Stomach (tissue), 9 donors: Measurements from ENCODE around the gene POLE. TPM values are rescaled to one million over a fixed set of nuclear protein-coding genes. Genes with fewer than 3 reads are reported as not detected.

Experiments
- DNase-seq, 2 donors: peaks; one replicate each; pipeline versions ENCODE4 v3.0.0 to v3.0.0-alpha.2; 2013 to 2019
- H3K27ac ChIP-seq, 5 donors: fragments of 200-600 bp in 4 of 5; sonication (generic) in 4 of 5; one replicate each; pipeline ENCODE4 v1.5.1; 2013 to 2019; ENCODE audit warnings: mild to moderate bottlenecking in 1 of 5, moderate library complexity in 1 of 5
- H3K27me3 ChIP-seq, 3 donors: fragments of 200-600 bp; sonication (generic); one replicate each; pipeline ENCODE4 v1.5.1; 2017 to 2019; ENCODE audit warnings: mixed run types in 1 of 3
- H3K36me3 ChIP-seq, 4 donors: fragments of 200-600 bp; sonication (generic); 1 replicate in 3 of 4; 2 replicates in 1 of 4; pipeline ENCODE4 v1.5.1; 2016 to 2019
- H3K4me1 ChIP-seq, 4 donors: fragments of 200-600 bp; sonication (generic); one replicate each; pipeline ENCODE4 v1.5.1; 2016 to 2019
- H3K4me3 ChIP-seq, 4 donors: fragments of 200-600 bp; sonication (generic) in 3 of 4; one replicate each; pipeline ENCODE4 v1.5.1; 2016 to 2019; ENCODE audit warnings: mild to moderate bottlenecking in 1 of 4
- H3K9me3 ChIP-seq, 4 donors: fragments of 200-600 bp; sonication (generic); one replicate each; pipeline ENCODE4 v1.5.1; 2016 to 2019
- CTCF ChIP-seq, 7 experiments: fragments of 450-650 bp in 4 of 7; fragments of 200-600 bp in 3 of 7; sonication (generic) in 3 of 7; IDR thresholded peaks; one replicate each; pipeline ENCODE4 v1.5.1; 2016 to 2019; ENCODE audit warnings: antibody characterized with exemption in 7 of 7, control low read depth in 2 of 7, mild to moderate bottlenecking in 1 of 7
- EP300 ChIP-seq: sonication (generic); formaldehyde crosslinking; IDR thresholded peaks from one replicate; pipeline ENCODE4 v1.6.1; 2017; ENCODE audit warnings: antibody characterized with exemption
- POLR2A ChIP-seq, 4 donors: fragments of 450-650 bp; IDR thresholded peaks; one replicate each; pipeline ENCODE4 v1.6.1; 2016; ENCODE audit warnings: antibody characterized with exemption in 4 of 4, control low read depth in 2 of 4, mild to moderate bottlenecking in 1 of 4, moderate library complexity in 1 of 4
- POLR2AphosphoS5 ChIP-seq, 3 donors: sonication (generic); formaldehyde crosslinking; IDR thresholded peaks; one replicate each; pipeline ENCODE4 v1.6.1; 2016; ENCODE audit warnings: antibody characterized with exemption in 3 of 3
- WGBS, 5 donors: extraction: QIAGEN DNeasy Blood & Tissue Kit in 3 of 5; methylation state at CpG; one replicate each; pipeline versions ENCODE4 v1.1.5 to v1.1.7; 2013 to 2018; 5-methylcytosine and 5-hydroxymethylcytosine counted together
- intact Hi-C: fragments of 100-400 bp; cut with DNase I; formaldehyde crosslinking; loops from one replicate; pipeline ENCODE4 v1.15.1; 2023; ENCODE audit warnings: low total_unique reads
- polyA plus RNA-seq, 3 donors: library from polyadenylated mRNA; stranded (reverse); fragments of 200-250 nt; gene quantifications; one replicate each; pipeline ENCODE4 v1.2.3, GENCODE V29; 2013
- total RNA-seq, 5 donors: library from RNA; depleted of rRNA; stranded (reverse); fragments of >200 nt; gene quantifications; one replicate each; pipeline versions ENCODE4 v1.1.0 to v1.2.3, GENCODE V29; 2014 to 2016
- donor health status: healthy with polysubstance abuse.
- donor health status: Bipolar disorder and iron deficiency.
- donor health status: healthy.

POLE gene
- total and polyA plus RNA-seq, 8 donors = 12.7 to 144 (median 43.3) TPM

- intact Hi-C loops = no loop called here
- H3K4me1 ChIP-seq = no peaks in the 10 kb centered on the region
- no peak for DNase-seq
- H3K27me3 ChIP-seq = no peaks in the 10 kb centered on the region
- H3K4me3 ChIP-seq = no peak overlapping the region
- TF ChIP-seq POLR2A (IDR thresholded peaks at IDR 0.05) (no peak), POLR2AphosphoS5 (IDR thresholded peaks at IDR 0.05) (no peak), EP300 (no peak), CTCF (IDR thresholded peaks at IDR 0.05) (no peak)
- no peak overlapping the region for H3K27ac ChIP-seq
- H3K36me3 ChIP-seq = peaks cover 79 to 100% (median 100%) of the 10 kb centered on the region in 4 donors
- no peaks in the 10 kb centered on the region for H3K9me3 ChIP-seq
- WGBS, 5 donors = 94 to 96% (median 94%) methylated on average over 13 of the region's 13 CpGs
These were observed 22.0 kb downstream of the POLE start for GRCh38 chr12:132665149-132665491.

- Histone ChIP-seq H3K27me3 (no peaks in the 10 kb centered on the region), H3K9me3 (no peaks in the 10 kb centered on the region), H3K36me3 (peaks cover 82 to 100% (median 100%) of the 10 kb centered on the region in 4 donors), H3K27ac (no peak overlapping the region), H3K4me1 (no peaks in the 10 kb centered on the region), H3K4me3 (no peak overlapping the region)
- intact Hi-C loops = no loop called here
- DNase-seq = no peak
- TF ChIP-seq CTCF (IDR thresholded peaks at IDR 0.05) (no peak), POLR2A (IDR thresholded peaks at IDR 0.05) (no peak), EP300 (no peak), POLR2AphosphoS5 (IDR thresholded peaks at IDR 0.05) (no peak)
- WGBS, 5 donors = 86 to 95% (median 88%) methylated on average over 21 of the region's 21 CpGs
These were observed 22.7 kb downstream of the POLE start for GRCh38 chr12:132664206-132665148.

- intact Hi-C loops = no loop called here
- Histone ChIP-seq H3K9me3 (no peaks in the 10 kb centered on the region), H3K36me3 (peaks cover 91 to 100% (median 100%) of the 10 kb centered on the region in 4 donors), H3K4me3 (no peak overlapping the region), H3K27me3 (no peaks in the 10 kb centered on the region), H3K27ac (no peak overlapping the region), H3K4me1 (no peaks in the 10 kb centered on the region)
- 87 to 91% (median 90%) methylated on average over 26 to 29 of the region's 29 CpGs for WGBS, 5 donors
- TF ChIP-seq EP300 (no peak), POLR2A (IDR thresholded peaks at IDR 0.05) (no peak), CTCF (IDR thresholded peaks at IDR 0.05) (no peak), POLR2AphosphoS5 (IDR thresholded peaks at IDR 0.05) (no peak)
- DNase-seq = no peak
These were observed 24.0 kb downstream of the POLE start for GRCh38 chr12:132662901-132663755.

- intact Hi-C loops = no loop called here
- Histone ChIP-seq H3K36me3 (peaks cover 91 to 100% (median 100%) of the 10 kb centered on the region in 4 donors), H3K27me3 (no peaks in the 10 kb centered on the region), H3K4me3 (no peak overlapping the region), H3K27ac (no peak overlapping the region), H3K4me1 (no peaks in the 10 kb centered on the region), H3K9me3 (no peaks in the 10 kb centered on the region)
- 67 to 92% (median 80%) methylated on average over 5 of the region's 5 CpGs for WGBS, 5 donors
- no peak for DNase-seq
- TF ChIP-seq EP300 (no peak), CTCF (IDR thresholded peaks at IDR 0.05) (no peak), POLR2A (IDR thresholded peaks at IDR 0.05) (no peak)
These were observed 25.2 kb downstream of the POLE start for GRCh38 chr12:132661972-132662371.
